Naive thymus-derived CD4-positive, alpha-beta T cell (primary cell): ENCODE data around the gene SLC4A1AP. TPM values are rescaled to one million over a fixed set of nuclear protein-coding genes. Genes with fewer than 3 reads are reported as not detected.

Source experiments
- ATAC-seq: fragments of 150-1000 bp; cut with Tn5 transposase; 2 replicates; pipeline ENCODE4 v1.10.0; 2021; ENCODE audit warnings: mild to moderate bottlenecking, moderate library complexity
- CTCF ChIA-PET: fragments of 350-600 bp; sonication (Branson Sonifier 250); formaldehyde crosslinking; loops from one replicate; lab custom pipeline; 2021; ENCODE audit warnings: antibody characterized with exemption; lab: Charles Lee
- POLR2A ChIA-PET: fragments of 350-600 bp; sonication (Branson Sonifier 250); formaldehyde crosslinking; loops from one replicate; lab custom pipeline; 2021; ENCODE audit warnings: antibody characterized with exemption, inconsistent platforms; lab: Charles Lee
- DNase-seq, 9 donors: peaks; one replicate each; pipeline versions ENCODE4 v3.0.0 to v3.0.0-alpha.2; 2020 to 2022; ENCODE audit warnings: mixed read lengths in 1 of 9
- H3K27ac ChIP-seq: one replicate; pipeline ENCODE4 v1.7.0; 2013; ENCODE audit warnings: mild to moderate bottlenecking, low read depth, low read length, moderate library complexity
- H3K27me3 ChIP-seq, 2 donors: one replicate each; pipeline ENCODE4 v1.7.0; 2013; ENCODE audit warnings: low read length in 2 of 2, mild to moderate bottlenecking in 2 of 2, moderate library complexity in 2 of 2; ENCODE audit not compliant: control insufficient read depth in 2 of 2, insufficient read depth in 2 of 2
- H3K36me3 ChIP-seq, 3 experiments: 1 replicate in 2 of 3; 2 replicates in 1 of 3; pipeline ENCODE4 v1.7.0; 2013; ENCODE audit warnings: low read length in 3 of 3, mild to moderate bottlenecking in 3 of 3, moderate library complexity in 1 of 3; ENCODE audit not compliant: insufficient read depth in 3 of 3, control insufficient read depth in 2 of 3
- H3K4me1 ChIP-seq, 2 donors: one replicate each; pipeline ENCODE4 v1.7.0; 2013; ENCODE audit warnings: low read length in 2 of 2, mild to moderate bottlenecking in 2 of 2, moderate library complexity in 1 of 2; ENCODE audit not compliant: control insufficient read depth in 2 of 2, insufficient read depth in 2 of 2
- H3K4me3 ChIP-seq: 2 replicates; pipeline ENCODE4 v1.7.0; 2013; ENCODE audit warnings: mild to moderate bottlenecking, low read length
- H3K9me3 ChIP-seq, 3 experiments: 1 replicate in 2 of 3; 2 replicates in 1 of 3; pipeline ENCODE4 v1.7.0; 2013; ENCODE audit warnings: low read length in 3 of 3; ENCODE audit not compliant: control insufficient read depth in 2 of 3
- H3K27ac Mint-ChIP-seq, 9 donors: one replicate each; pipeline ENCODE4 v1.8.0; 2020 to 2022; ENCODE audit warnings: mixed read lengths in 9 of 9, mild to moderate bottlenecking in 8 of 9, moderate library complexity in 5 of 9, inconsistent platforms in 2 of 9
- H3K27me3 Mint-ChIP-seq, 5 donors: one replicate each; pipeline ENCODE4 v1.8.0; 2021 to 2022; ENCODE audit warnings: mixed read lengths in 5 of 5, mild to moderate bottlenecking in 1 of 5
- H3K36me3 Mint-ChIP-seq, 5 donors: one replicate each; pipeline ENCODE4 v1.8.0; 2020 to 2022; ENCODE audit warnings: mixed read lengths in 5 of 5, mild to moderate bottlenecking in 3 of 5, inconsistent platforms in 1 of 5
- H3K4me1 Mint-ChIP-seq, 7 donors: one replicate each; pipeline ENCODE4 v1.8.0; 2020 to 2022; ENCODE audit warnings: mixed read lengths in 7 of 7, mild to moderate bottlenecking in 3 of 7, inconsistent platforms in 1 of 7
- H3K4me3 Mint-ChIP-seq, 10 donors: one replicate each; pipeline ENCODE4 v1.8.0; 2020 to 2022; ENCODE audit warnings: mild to moderate bottlenecking in 10 of 10, mixed read lengths in 10 of 10, moderate library complexity in 6 of 10, inconsistent platforms in 2 of 10
- H3K9me3 Mint-ChIP-seq, 11 donors: one replicate each; pipeline ENCODE4 v1.8.0; 2020 to 2022; ENCODE audit warnings: mixed read lengths in 11 of 11, mild to moderate bottlenecking in 4 of 11, inconsistent platforms in 1 of 11, moderate library complexity in 1 of 11
- intact Hi-C, 2 donors: fragments of 100-400 bp; cut with micrococcal nuclease; formaldehyde crosslinking; loops; one replicate each; pipeline ENCODE4 v1.15.1; 2023
- polyA plus RNA-seq, 2 donors: library from polyadenylated mRNA; unstranded; fragments of 300-500 nt; fragmentation: Illumina TruSeq; gene quantifications; one replicate each; pipeline ENCODE4 v1.2.3, GENCODE V29; 2021
- total RNA-seq, 6 experiments: library from RNA in 5 of 6; stranded (reverse) in 5 of 6; gene quantifications; 1 replicate in 5 of 6; 2 replicates in 1 of 6; pipeline ENCODE4 v1.2.3 and lab custom pipeline; 2021 to 2026

The SLC4A1AP gene
- total and polyA plus RNA-seq, 7 experiments from 2014 or later, result 14.7 to 37.6 (median 24.7) TPM

GRCh38 chr2:27707462-27708256 lies 44.0 kb downstream of the SLC4A1AP start:
- Mint-ChIP-seq H3K36me3 (no peaks in the 10 kb centered on the region), H3K27me3 (no peaks in the 10 kb centered on the region), H3K4me1 (peaks cover 0 to 23% (median 4%) of the 10 kb centered on the region in 7 donors), H3K27ac (no peak overlapping the region), H3K4me3 (no peak overlapping the region), H3K9me3 (no peaks in the 10 kb centered on the region)
- intact Hi-C loops, result loop anchor here in 1 of 2 donors (10.0 kb wide), 1 partner anchor 187 kb away; the partner anchor contains the start of genes BABAM2 and RBKS
- Histone ChIP-seq H3K27ac (no peak overlapping the region), H3K36me3 (no peaks in the 10 kb centered on the region), H3K4me3 (no peak overlapping the region), H3K4me1 (no peaks in the 10 kb centered on the region), H3K27me3 (no peaks in the 10 kb centered on the region), H3K9me3 (no peaks in the 10 kb centered on the region)
- POLR2A ChIA-PET, result no interaction called here
- CTCF ChIA-PET, result interaction anchor here (1.0 to 1.5 kb wide), 3 partner anchors 10 to 39 kb away, joined by 3 to 5 read pairs (median 4); no protein-coding TSS in a partner anchor
- DNase-seq (no peak), ATAC-seq (no peak)

GRCh38 chr2:27708257-27708654 lies 44.6 kb downstream of the SLC4A1AP start:
- POLR2A ChIA-PET, result no interaction called here
- CTCF ChIA-PET, result interaction anchor here (1.3 kb wide), 1 partner anchor 40 kb away, joined by 4 read pairs; no protein-coding TSS in a partner anchor

GRCh38 chr2:27708666-27709065 lies 45.0 kb downstream of the SLC4A1AP start:
- H3K27ac ChIP-seq, result no peak overlapping the region
- no peak for DNase-seq
- intact Hi-C loops, result loop anchor here in 1 of 2 donors (10.0 kb wide), 1 partner anchor 186 kb away; the partner anchor contains the start of genes BABAM2 and RBKS
- Mint-ChIP-seq H3K4me1 (peaks cover 0 to 21% (median 3%) of the 10 kb centered on the region in 7 donors), H3K4me3 (no peak overlapping the region), H3K36me3 (no peaks in the 10 kb centered on the region), H3K27me3 (no peaks in the 10 kb centered on the region), H3K9me3 (no peaks in the 10 kb centered on the region), H3K27ac (no peak overlapping the region)
- H3K27me3 ChIP-seq, result no peaks in the 10 kb centered on the region
- no peaks in the 10 kb centered on the region for H3K36me3 ChIP-seq
- no peak overlapping the region for H3K4me3 ChIP-seq
- no peaks in the 10 kb centered on the region for H3K9me3 ChIP-seq
- ChIA-PET POLR2A (no interaction called here), CTCF (interaction anchor here (0.6 kb wide), 1 partner anchor 19 kb away, joined by 3 read pairs; no protein-coding TSS in a partner anchor)
- no peaks in the 10 kb centered on the region for H3K4me1 ChIP-seq
- no peak for ATAC-seq

More at GRCh38 chr2:27708257-27708654, 44.6 kb downstream of the SLC4A1AP start:
- Mint-ChIP-seq H3K4me1 (peaks cover 0 to 23% (median 4%) of the 10 kb centered on the region in 7 donors), H3K36me3 (no peaks in the 10 kb centered on the region), H3K27me3 (no peaks in the 10 kb centered on the region), H3K27ac (no peak overlapping the region), H3K9me3 (no peaks in the 10 kb centered on the region), H3K4me3 (no peak overlapping the region)
- H3K4me3 ChIP-seq, result no peak overlapping the region
- H3K9me3 ChIP-seq, result no peaks in the 10 kb centered on the region
- no peak for DNase-seq
- H3K4me1 ChIP-seq, result no peaks in the 10 kb centered on the region
- no peak overlapping the region for H3K27ac ChIP-seq
- intact Hi-C loops, result loop anchor here in 1 of 2 donors (10.0 kb wide), 1 partner anchor 187 kb away; the partner anchor contains the start of genes BABAM2 and RBKS
- no peak for ATAC-seq
- H3K36me3 ChIP-seq, result no peaks in the 10 kb centered on the region
- no peaks in the 10 kb centered on the region for H3K27me3 ChIP-seq

- no peak for DNase-seq
- ChIA-PET POLR2A (no interaction called here), CTCF (no interaction called here)
- Histone ChIP-seq H3K27ac (no peak overlapping the region), H3K9me3 (no peaks in the 10 kb centered on the region), H3K36me3 (no peaks in the 10 kb centered on the region), H3K27me3 (no peaks in the 10 kb centered on the region), H3K4me1 (no peaks in the 10 kb centered on the region), H3K4me3 (no peak overlapping the region)
- Mint-ChIP-seq H3K36me3 (no peaks in the 10 kb centered on the region), H3K9me3 (no peaks in the 10 kb centered on the region), H3K4me3 (no peak overlapping the region), H3K4me1 (peaks cover 0 to 17% (median 2%) of the 10 kb centered on the region in 7 donors), H3K27ac (no peak overlapping the region), H3K27me3 (no peaks in the 10 kb centered on the region)
- intact Hi-C loops, result loop anchor here in 1 of 2 donors (10.0 kb wide), 1 partner anchor 185 kb away; the partner anchor contains the start of genes BABAM2 and RBKS
- ATAC-seq, result no peak
These were observed 45.6 kb downstream of the SLC4A1AP start for GRCh38 chr2:27709326-27709725.

GRCh38 chr2:27709960-27710575 lies 46.4 kb downstream of the SLC4A1AP start:
- Mint-ChIP-seq H3K9me3 (no peaks in the 10 kb centered on the region), H3K4me1 (peaks cover 5 to 15% (median 8%) of the 10 kb centered on the region in 7 donors), H3K36me3 (no peaks in the 10 kb centered on the region), H3K27me3 (peaks cover 0 to 4% (median 0%) of the 10 kb centered on the region in 5 donors), H3K27ac (no peak overlapping the region), H3K4me3 (no peak overlapping the region)
- Histone ChIP-seq H3K4me1 (peaks cover 0 to 3% of the 10 kb centered on the region in 2 donors), H3K4me3 (no peak overlapping the region), H3K27me3 (no peaks in the 10 kb centered on the region), H3K9me3 (no peaks in the 10 kb centered on the region), H3K27ac (no peak overlapping the region), H3K36me3 (no peaks in the 10 kb centered on the region)
- intact Hi-C loops, result loop anchor here in 1 of 2 donors (10.0 kb wide), 1 partner anchor 185 kb away; the partner anchor contains the start of genes BABAM2 and RBKS
- ATAC-seq (no peak), DNase-seq (no peak)
- POLR2A ChIA-PET, result no interaction called here
- CTCF ChIA-PET, result no interaction called here

GRCh38 chr2:27710640-27711430 lies 47.1 kb downstream of the SLC4A1AP start:
- no peak overlapping the region for H3K27ac ChIP-seq
- ChIA-PET POLR2A (no interaction called here), CTCF (no interaction called here)
- no peaks in the 10 kb centered on the region for H3K27me3 ChIP-seq
- Mint-ChIP-seq H3K27ac (no peak overlapping the region), H3K4me3 (no peak overlapping the region), H3K9me3 (no peaks in the 10 kb centered on the region), H3K4me1 (peaks cover 5 to 21% (median 9%) of the 10 kb centered on the region in 7 donors), H3K36me3 (no peaks in the 10 kb centered on the region), H3K27me3 (peaks cover 0 to 4% (median 0%) of the 10 kb centered on the region in 5 donors)
- H3K4me1 ChIP-seq, result peaks cover 0 to 6% of the 10 kb centered on the region in 2 donors
- H3K4me3 ChIP-seq, result no peak overlapping the region
- ATAC-seq (no peak), DNase-seq (no peak)
- H3K9me3 ChIP-seq, result no peaks in the 10 kb centered on the region
- intact Hi-C loops, result no loop called here
- no peaks in the 10 kb centered on the region for H3K36me3 ChIP-seq
